Activated CD8-positive, alpha-beta memory T cell treated with anti-CD3 and anti-CD28 coated beads, Interleukin-2, amount 50 U/mL, for 1 hour (primary cell): ENCODE measurements around the gene TTC7B.

Source experiments
- DNase-seq: peaks from one replicate; pipeline ENCODE4 v3.0.0-alpha.2; 2020; ENCODE audit errors: extremely low read depth

The TTC7B gene

DNA sequence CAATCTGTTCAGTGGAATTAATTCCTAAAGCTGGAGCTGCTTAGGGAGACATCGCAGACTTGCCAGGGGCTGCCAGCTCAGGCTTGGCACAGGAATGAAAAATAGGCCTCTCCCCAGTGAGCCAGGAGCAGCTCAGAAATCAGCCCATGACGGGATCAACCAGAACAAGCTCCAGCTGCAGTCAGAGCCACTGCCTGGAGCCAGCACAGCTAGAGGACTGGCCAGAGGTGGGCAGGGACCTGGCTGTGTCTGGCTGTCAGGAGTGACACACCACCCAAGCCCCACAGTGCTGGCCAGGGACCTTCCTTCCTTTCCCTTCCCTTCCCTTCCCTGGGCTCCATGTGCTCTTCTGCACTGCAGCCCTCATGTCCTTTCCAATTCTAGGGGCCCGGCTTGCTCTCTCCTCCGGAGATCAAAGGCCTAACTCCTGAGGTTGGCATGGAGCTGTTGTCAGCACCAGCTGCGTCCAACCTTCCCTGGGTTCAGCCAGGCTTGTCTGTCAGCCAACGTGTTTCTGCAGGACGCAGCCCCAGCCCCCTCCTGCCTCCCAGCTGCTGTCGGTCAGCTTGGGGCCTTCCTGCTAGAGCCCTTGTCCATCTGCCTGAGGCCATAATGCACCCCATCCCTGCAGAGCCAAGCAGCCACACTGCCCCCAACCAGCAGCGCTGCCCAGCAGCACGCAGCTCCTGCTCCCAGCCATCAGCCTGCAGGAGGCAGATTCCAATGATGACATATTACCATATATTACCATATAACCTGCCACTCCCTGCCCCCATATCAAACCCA lies 270.1 kb downstream of the TTC7B start:
- no peak for DNase-seq

DNA sequence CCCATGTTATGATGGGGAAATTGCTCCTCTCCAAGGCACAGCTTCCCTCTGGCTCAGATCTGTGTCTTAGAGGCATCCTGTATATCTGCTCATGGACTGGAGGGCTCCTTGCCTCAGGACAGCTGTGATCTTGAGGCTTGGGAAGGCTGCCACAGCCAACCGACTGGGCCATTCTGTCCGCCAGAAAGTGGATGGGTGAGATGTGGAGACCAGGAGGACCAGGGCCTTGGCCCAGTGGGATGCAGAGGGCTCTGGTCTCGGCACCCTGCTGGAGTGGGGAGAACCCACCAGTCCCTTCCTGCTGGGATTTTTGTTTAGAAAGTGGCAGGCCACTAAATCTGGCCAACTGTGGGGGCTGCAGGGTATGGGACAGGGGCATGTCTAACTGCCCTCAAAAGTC lies 270.8 kb downstream of the TTC7B start:
- no peak for DNase-seq

DNA sequence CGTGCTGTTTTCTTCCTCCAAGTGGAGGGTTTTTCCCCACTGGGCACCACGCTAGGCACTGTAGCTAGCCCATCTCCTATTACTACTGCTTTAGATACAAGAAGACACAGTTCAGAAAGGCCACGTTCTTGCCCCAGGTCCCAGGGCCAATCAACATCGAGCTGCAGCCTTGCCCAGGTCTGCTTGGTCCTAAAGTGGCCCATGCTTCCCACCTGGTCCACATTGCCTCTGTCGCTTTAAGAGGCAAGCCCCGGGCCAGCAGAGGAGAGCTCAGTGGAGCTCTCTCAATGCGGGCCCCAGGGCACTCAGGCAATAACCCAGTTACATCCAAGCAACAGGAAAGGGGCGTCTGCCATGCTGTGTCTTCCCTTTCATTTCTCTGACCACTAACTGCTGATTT lies 271.3 kb downstream of the TTC7B start:
- no peak for DNase-seq

DNA sequence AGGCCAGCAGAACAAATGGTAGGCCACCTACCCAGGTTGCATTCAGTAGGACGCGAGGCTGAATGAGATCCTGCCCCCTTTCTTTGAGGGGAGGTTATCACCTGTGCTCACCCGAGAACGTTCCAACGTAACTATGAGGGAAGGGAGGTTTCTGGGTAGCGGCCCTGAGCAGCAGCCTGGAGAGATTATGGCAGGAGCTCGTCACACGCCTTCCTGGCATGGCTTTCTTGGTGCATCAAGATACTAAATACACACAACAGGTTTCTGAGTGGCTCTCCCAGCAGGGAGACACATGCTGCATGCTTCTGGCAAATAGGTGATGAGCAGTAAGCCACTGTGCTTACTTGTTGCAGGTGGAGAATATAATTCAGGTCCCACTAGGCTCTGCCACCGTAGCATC lies 271.7 kb downstream of the TTC7B start:
- DNase-seq = no peak

DNA sequence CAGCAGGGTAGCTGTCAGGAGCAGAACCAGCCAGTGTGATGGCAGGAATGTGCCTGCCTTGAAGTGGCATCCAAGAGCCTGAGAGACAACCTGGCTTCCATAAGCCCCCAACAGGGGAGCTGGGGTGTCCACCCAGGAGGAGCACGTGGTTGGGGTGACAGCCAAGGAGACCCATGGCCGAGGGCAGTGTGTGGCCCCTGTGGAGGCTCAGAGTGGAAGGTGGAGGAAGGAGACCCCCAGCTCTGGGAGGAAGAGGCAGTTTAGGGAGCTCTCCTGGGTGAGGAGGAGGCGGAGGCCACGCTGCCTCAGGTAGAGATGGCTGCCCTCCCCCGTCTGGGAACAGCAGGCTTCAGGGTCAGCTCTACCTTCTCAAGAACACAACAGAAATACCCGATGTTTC lies 272.4 kb downstream of the TTC7B start:
- no peak for DNase-seq

DNA sequence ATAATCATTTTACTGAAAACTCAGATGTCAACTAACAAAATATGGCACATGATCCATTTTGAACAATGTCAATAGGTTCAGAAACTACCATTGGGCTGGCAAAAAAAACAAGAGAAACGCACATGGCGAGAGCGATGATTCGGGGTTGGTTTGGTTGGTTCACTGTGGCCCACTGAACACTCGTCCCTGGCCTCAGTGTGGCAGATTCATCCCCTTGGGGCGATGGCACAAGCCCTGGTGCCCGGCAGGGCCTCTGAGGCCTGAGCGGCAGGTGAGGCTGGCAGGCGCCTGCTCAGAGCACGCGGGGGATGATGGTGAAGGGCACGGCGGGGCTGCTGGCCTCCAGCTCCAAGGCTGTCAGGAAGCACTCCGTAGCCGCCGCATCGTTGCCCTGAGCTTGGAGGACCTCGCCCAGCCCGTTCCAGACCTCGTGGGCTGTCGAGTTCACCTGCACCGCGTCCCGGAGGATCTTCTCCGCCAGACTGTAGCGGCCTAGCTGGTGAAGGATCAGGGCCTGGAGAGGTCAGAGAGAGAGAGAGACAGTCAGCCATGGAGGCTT lies 275.1 kb downstream of the TTC7B start:
- DNase-seq = no peak

DNA sequence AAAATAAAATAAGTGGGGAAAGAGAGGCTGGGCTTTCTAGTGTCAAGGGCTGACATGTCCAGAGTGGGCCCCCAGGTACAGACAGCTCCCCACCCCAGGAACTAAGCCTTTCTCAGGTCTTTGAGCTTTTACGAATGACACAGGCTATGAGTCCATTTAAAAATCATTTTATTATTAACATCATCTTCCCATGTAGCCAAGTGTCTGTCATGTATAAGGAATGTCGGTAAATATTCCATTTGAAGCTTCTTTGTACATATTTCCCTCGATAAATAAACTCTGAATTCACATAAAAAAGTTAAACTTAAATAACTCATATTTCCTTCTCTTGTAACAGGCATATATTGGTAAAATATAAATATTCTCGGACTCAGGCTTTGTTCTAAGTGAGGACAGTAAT lies 275.8 kb downstream of the TTC7B start:
- no peak for DNase-seq

DNA sequence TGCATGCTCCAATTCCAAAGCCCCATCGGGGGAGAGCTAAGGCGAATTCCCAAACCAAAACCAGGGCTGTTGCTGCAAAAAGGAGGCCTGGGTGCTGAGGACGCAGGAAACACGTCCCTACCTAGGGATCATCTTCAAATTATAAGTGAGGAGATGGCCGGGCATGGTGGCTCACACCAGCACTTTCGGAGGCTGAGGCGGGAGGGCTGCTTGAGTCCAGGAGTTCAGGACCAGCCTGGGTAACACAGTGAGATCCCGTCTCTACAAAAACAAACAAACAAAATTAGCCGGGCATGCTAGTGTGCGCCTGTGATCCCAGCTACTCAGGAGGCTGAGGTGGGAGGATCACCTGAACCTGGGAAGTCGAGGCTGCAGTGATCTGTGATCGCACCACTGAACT lies 276.2 kb downstream of the TTC7B start:
- DNase-seq = no peak

DNA sequence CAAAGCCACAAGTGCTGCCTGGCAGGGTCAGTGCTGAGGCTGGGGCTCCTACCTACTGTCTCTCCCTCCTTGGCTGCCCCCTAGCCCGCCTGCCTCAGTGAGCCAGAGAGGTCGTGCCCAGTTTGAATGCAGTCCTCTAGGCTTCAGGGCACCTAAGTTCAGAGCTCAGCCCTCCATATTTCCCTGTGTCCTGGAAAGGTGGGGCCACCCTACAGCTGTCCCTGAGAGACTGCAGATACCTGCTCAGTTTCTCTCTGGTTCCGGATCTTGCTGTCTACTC lies 276.8 kb downstream of the TTC7B start:
- DNase-seq = no peak

DNA sequence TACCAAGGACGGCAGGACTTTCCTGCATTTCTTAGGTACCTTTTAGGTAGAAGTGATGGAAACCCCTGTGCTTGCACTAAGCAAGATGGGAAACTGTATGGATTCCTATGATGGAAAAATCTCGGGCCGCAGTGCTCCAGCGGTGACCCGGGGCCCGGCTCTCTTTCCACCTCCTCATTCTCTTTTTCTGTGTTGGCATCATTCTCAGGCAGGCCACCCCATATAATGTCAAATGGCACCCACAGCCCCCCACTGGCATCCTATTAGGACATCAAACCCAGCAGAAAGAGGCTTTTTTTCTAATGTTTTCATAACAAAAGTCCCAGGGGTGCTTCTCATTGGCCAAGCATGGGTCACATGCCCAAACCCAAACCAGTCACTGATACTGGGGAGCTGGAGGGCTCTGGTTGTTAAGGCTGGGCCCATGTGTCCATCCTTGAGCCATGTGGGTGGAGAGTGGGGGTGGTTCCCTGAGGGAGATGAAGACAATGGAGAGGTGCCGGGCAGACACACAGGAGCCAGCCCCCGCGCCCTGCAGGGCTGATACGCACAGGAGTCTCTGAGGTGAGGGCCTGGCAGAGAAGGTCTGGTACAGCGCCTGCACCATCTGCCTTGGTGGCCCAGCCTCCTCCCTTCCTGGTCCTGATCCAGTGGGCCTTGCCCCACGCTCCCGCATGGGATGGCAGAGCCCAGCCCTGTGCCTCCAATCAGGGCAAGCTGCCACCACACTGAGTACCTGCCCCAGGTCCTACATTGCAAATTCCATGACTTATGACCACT lies 277.3 kb downstream of the TTC7B start:
- no peak for DNase-seq

DNA sequence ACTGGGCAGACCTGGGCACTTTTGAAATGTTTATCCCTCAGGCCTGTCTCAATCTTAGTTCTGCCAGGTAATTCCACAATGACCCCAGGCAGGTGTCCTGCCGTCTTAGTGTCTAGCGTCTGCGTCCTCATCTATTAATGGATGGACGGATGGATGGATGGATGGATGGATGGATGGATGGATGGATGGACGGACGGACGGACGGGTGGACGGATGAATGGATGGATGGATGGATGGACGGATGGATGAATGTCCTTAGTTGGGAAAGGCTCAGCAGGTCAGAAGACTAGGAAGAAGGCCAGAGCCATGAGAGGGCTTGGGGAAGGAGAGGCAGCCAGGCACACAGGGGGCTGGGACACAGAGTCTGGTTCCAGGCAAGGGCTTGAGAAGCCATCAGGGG lies 278.1 kb downstream of the TTC7B start:
- no peak for DNase-seq

DNA sequence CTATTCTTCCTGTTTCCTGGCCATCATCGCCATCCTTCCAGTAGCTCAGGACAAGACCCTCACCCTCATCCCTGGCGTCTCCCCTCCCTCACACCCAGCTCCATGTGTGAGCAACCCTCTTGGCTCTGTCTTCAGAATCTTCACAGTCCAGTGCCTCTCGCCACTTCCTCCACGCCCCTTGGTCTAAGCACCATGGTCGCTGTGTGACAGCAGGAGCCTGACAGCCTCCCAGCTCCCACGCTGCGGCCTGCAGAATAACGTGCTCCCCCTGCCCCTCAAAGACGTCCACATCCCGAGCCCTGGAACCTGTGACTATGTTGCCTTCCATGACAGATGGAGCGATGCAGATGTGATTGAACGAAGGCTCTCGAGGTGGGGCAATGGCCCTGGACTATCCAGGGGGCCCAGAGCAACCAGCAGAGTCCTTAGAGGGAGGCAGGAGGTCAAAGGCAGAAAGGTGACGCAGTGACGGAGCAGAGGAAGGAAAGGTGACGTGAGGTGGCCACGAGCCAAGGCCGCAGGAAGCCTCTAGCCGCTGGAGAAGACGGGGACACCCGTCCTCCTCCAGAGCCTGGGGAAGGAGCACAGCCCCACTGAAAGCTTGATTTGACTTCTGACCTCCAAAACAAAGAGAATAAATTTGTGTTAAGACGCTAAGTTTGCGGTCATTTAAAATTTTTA lies 279.6 kb downstream of the TTC7B start:
- DNase-seq = no peak

DNA sequence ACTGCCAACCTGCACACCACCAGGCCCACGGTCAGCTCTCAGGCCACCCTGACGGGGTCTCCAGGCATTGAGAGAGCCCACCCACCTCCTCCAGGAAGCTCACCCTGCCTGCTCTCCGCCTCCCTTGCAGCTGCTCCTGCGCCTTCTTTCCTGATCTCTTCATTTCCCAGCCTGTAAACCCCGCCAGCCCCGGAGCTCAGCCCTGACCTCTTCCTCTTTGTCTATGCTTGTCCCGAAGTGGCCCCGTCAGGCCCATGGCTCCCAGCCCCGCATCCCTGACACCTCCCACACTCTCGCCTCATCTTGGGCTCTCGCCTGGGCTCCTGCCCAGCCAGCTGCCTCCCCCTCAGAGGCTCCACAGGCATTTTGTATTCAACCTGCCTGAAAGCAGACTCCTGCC lies 280.1 kb downstream of the TTC7B start:
- DNase-seq = no peak

DNA sequence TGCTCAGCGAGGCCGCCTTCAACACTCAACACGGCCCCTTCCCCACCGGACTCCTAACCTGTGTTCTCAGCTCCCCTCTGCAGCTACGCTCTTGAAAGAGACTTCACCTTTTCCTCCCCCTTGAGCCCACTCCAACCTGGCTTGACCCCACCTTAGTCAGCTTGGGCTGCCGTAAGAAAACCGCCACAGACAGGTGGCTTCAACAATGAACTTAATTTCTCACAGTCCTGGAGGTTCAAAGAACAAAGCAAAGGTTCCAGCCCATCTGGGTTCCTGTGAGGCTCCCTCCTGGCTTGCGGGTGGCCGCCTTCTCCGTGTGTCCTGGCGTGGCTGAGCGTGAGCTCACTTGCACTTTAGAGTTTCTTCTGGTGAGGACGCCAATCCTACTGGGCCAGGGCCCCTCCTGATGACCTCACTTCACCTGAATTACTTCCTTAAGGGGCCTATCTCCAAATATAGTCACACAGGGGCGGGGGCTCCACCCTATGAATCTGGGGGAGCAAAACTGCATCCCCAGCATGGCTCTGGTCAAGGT lies 280.6 kb downstream of the TTC7B start:
- DNase-seq = no peak

DNA sequence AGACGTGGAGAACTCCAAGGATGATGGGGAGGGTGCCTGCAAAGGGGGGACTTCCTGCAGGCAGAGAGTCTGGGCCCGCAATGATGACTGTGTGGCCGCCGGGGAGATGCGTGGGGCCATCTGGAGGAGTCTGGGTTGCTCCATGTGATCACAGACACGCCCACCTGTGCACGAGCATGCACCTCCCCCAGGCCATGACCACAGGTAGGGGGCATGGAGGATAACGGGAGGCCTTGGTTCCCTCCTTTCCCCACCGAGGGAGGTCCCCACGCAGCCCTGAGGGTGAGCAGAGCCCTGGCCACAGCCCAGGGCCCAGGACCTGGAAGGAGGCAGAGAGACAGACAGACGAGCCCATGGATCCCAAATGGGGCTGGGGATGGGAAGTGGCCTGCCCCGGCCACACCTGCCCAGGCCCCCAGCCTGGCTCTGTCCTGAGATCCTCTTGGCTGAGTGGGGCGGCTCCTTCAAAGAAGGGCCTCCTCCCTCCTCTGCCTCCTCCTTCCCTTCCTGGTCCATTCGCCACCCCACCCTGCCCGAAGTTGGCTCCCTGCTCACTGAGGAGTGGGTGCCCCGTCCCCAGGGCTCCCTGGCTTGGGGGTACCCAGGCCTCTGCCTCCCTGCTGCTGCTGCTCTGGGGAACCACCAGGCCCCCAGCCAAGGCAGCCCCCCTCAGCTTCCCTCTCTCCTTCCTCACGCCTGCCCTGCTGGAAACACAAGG lies 281.2 kb downstream of the TTC7B start:
- DNase-seq = no peak

DNA sequence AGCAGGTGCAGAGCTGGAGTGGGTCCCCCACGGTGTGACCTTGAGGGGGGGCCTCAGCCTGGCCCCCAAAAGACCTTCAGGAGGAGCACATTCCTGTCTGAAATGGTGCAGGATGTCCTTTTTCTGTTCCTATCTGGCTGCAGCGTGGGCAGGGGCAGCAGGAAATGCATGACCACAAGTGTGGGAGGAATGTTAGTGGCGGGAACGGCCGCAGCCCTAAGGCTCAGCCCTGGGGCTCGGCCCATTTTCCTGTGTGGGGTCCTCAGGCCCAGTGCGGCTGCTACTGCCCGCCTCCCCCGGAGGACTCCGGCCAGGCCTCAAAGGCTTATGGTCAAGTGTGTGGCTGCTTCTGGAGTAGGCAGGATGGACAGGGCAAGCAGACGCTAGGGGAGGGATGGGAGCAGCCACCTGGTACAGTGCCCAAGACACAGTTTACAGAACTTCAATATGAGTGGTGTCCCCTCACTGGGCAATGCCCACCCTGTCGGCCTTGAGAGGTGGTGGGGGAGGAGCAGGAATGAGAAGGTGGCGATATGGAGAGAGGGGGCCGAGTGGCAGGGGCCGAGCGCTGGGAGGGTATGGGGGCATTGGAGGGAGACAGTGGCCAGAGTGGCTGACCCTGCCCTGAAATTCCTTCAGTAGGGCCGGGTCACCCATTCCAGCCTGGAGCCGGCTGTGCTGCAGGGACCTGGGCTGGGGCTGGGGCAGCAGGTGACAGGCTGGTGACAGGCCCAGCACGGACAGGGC lies 282.0 kb downstream of the TTC7B start:
- no peak for DNase-seq

DNA sequence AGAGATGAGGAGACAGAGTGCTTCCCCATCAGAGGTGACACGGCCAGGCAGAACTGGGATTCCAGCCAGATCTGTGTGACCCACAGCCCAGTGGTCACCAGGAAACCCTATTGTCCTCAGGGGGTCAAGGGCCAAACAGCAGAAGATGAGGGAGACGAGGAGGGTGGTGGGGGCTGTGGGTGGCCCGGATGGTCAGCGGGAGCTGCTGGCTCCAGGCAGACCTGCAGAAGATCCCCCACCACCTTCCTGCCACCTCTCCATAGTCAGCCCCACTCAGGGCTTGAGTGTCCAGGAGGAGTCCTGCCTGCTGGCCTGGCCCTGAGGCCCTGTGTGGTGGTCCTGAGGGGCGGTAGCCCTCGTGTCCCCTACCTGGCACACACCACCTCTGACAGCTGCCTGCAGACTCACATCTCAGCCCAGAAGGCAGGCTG lies 282.6 kb downstream of the TTC7B start:
- DNase-seq = no peak

DNA sequence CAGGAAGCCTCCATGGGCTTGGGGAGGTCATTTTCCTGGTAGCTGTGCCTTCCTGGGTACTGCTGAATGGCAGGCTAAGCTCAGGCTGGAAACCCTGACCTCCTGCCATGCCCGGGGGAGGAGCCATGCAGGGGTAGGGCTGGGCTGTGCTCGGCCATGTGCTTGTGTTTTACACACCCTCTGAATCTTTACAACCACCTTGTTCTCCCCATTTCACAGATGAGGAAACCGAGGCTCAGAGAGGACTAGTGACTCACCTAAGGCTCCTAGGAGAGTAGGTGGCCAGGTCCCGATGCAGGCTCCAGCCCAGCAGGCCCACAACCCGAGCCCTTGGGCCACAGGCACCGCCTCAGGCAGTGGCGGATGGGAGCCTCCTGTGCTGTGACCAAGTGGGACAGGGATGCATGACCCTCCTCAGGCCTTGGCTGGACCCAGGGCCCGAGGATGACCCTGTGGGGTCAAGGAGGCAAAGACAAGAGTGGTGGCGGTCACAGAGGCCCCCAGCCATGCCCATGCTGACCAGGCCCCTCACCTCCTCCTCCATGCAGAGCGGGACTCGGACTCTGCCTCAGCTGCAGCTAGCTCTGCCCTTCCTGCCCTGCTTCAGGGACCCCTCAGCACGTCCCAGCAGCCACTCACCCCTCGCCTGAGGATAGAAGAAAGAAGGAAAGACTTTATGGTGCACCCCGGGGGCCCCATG lies 283.3 kb downstream of the TTC7B start:
- no peak for DNase-seq

DNA sequence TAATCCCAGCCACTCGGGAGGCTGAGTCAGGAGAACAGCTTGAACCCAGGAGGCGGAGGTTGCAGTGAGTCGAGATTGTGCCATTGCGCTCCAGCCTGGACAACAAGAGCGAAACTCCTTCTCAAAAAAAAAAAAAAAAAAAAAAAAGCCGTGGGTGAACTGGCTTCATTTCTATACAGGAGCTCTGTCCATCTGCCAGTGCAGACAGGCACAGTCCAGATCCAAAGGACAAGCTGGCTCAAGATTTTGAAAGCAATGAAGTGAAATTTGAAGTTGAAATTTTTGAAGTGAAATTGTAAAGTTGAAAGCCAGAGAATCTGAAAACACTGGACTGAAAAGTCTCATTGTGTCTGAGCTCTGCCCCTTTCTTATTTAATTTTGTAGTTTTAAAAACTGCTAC lies 284.7 kb downstream of the TTC7B start:
- no peak for DNase-seq

DNA sequence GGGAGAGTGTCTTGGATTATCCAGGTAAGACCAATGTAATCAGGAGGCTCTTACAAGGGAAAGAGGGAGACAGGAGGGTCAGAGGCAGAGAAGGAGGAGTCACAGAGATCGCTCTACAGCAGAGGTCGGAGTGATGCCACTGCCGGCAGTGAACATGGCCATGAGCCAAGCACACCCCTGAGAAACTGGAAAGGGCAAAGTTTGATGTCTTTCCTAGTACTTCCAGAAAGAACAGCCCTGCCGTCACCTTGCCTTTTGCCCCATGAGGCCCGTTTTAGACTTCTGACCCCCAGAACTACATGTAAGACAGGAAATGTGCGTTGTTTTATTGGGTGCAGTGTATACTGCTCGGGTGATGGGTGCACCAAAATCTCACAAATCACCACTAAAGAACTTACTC lies 285.7 kb downstream of the TTC7B start:
- DNase-seq = no peak
